DLD1 (cell line): ENCODE measurements around the gene WDR64.

Experiments
- in situ Hi-C: cut with HindIII; loops from 2 replicates; pipeline ENCODE4 v1.10.0; 2017; ENCODE audit warnings: low sequenced_read_pairs

WDR64 gene

DNA sequence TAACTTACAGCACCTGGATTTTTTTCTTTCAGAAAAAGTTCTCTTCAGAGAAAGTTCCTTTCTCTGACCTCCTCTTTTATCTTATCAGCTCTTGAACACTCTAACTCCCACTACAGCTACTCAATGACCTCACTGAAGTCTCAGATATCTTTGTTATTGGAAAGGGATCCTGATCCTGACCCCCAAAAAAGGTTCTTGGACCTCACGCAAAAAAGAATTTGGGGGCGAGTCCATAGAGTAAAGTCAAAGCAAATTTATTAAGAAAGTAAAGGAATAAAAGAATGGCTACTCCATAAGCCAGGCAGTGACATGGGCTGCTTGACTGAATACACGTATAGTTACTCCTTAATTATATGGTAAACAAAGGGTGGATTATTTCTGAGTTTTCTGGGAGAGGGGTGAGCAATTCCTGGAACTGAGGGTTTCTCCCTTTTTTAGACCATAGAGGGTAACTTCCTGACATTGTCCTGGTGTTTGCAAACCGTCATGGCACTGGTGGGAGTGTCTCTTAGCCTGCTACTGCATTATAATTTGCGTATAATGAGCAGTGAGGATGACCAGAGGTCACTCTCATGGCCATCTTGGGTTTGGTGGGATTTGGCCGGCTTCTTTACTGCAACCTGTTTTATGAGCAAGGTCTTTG, 44.2 kb downstream of the WDR64 start:
- in situ Hi-C loops, result no loop called here

DNA sequence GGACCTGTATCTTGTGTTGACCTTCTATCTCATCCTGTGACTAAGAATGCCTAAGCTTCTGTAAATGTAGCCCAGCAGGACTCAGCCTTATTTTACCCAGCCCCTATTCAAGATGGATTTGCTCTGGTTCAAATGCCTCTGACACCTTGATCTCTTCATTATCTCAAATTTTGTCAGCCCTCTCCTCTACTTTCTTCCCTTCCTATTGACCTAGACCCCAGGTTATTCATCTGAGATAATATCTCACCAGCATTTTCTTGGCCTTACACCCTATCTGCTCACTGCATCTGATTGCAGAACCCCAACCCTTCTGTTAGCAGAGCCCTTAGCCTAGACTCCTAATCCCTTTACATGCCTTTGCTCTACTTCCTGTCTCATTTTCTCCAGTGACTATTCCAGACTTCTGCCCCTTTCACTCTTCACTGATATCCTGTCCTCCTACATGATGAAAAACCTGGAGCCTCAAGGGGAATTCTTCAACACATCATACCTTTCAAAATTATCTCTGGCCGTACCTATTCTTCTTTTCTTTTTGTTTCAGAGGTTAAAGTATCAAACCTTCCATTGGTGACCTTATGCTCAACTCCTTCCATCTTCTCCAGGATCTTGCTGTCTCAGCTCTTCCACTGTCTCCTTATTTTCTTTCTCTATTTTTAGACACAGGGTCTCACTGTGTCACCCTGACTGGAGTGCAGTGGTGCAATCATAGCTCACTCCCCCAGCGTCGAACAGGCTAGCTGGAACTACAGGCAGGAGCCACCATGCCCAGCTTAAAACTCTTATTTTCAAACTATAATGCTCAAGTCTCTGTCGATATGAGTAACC, 44.9 kb downstream of the WDR64 start:
- in situ Hi-C loops, result no loop called here

DNA sequence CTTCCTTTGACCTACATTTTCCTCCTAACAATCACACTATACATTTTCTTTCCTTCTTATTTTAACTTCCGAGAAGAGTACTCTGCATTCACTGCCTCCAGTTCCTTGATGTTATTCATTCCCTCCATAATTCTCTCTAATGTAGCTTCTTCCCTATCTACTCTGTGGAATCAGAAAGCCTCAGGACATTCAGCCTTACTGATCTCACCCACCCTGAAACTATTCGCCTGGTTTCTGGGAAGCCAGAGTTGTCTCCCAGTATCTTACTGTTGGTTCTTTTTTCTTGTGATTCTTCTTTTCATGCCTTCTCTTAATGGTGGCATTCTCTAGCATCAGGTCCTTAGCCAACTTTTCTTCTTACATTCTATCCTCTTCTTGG, 45.5 kb downstream of the WDR64 start:
- in situ Hi-C loops, result no loop called here

DNA sequence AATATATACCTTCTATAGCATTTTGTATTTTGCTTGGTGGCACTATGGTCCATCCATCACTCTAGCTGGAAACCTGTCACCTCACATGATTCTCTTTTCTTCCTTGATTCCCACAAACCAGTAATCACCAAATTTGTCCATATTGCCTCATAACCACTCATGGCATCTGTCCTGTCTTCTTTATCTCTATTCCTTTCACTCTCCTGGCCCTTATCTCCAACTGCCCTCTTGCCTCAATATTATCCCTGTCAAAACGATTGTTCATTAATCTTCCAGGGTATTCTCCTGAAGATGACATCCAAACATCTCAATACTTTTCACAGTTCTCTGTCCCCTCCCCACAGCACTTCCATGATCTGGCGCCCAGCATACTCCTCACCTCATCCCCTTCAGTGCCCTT, 46.1 kb downstream of the WDR64 start:
- in situ Hi-C loops, result no loop called here

DNA sequence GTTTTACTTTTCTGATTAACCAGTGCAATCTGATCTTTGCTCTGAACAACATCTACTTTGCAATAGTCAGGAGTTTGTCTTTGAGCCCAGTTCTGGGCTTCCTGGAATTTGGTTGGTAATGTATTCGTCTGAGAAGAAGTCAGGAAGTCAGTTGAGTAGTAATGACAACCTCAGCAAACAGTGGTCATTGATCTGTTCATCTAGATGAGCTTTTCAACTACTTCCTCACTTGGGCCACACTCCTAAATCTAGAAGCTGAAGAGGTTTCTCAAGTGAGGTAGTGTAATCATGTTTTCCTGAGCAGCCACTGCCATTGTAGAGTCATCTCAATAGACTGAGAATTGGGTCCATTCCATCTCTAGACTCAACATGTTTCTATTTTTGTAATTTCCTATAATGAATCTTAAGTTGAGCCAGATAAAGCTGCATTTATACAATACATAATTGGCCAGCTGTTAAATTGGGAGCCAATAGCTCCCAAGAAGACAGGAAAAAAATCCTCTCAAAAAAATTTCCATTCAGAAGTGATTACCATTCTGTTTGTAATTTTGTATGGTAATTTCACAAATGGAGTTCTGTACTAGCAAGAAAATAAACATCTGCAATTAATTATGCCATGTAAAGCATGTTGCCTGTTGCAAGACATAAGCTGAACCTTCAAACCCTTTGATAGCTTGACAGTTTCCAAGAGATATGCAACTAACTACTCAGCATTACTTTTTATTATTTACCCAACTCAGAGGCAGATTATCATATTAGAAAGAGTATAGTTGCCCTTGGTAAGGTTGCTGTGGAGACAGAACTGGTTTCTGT, 49.6 kb downstream of the WDR64 start:
- in situ Hi-C loops, result loop anchor here (5.0 kb wide), 1 partner anchor 51 kb away; no protein-coding TSS in a partner anchor

DNA sequence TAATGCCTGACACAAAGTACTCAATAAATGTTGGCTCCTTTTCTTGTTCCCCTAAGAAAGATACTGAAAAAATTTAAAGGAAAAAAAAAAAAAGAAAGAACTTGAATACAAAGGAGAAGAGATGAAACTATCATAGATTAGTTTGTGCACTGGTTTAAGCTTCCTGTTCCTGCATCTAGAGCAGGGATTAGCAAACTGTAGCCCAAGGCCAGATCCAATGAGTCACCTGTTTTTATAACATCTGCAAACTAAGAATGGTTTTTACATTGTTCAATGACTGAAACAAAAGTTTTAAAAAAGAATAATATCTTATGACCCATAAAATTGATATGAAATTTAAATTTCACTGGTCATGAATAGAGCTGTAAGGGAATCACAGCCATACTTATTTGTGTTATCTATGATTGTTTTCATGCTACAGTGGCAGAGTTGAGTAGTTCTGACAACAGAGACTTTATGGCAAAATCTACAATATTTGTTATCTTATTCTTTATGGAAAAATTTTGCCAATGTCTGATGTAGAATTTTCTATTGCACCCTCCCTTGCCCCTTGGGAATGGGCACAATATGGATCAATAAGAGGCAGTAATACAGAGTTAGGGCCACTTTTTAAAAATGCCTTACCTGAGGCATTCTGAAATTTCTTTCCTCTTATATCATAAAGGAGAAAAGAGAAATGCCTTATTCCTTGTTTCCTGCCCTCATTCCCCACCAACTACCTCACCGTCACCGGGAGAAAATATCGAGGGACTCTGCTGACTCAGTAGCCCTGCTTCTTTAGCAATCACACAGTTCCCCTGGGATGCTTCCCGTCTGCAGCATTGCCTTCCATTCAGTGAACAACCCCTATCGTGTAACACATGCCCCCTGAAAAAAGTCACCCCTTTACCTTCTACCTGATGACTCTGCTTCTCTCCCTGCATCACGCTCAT, 50.6 kb downstream of the WDR64 start:
- in situ Hi-C loops, result loop anchor here (5.0 kb wide), 1 partner anchor 50 kb away; no protein-coding TSS in a partner anchor

DNA sequence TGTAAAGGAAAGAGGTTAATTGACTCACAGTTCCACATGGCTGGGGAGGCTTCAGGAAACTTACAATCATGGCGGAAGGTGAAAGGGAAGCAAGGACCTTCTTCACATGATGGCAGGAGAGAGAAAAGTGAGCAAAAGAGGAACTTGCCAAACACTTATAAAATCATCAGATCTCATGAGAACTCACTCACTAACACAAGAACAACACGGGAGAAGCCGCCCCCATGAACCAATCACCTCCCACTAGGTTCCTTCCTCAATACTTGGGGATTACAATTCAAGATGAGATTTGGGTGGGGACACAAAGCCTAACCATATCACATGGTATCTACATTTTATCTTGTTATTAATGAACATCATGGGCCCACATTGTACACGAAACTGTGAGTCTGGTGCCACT, 51.7 kb downstream of the WDR64 start:
- in situ Hi-C loops, result loop anchor here (5.0 kb wide), 1 partner anchor 49 kb away; no protein-coding TSS in a partner anchor

DNA sequence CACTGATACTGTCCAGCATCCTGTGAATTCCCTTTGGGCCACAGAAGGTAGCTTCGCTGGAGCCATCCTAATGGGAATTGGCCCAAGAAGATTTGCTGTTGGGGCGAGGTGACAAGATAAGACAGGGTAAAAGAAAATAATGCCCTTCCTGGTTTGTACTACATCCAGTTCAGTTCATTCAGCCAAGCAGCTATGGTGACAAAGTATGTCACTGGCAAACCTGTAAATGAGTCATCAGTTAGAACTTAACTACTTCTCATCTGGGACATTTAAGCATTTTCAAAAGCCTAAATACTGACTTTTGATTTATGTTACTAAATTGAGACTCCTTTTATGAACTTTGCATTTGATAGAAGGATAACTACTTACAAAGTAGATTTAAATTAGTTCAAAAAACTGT, 54.2 kb downstream of the WDR64 start:
- in situ Hi-C loops, result no loop called here

DNA sequence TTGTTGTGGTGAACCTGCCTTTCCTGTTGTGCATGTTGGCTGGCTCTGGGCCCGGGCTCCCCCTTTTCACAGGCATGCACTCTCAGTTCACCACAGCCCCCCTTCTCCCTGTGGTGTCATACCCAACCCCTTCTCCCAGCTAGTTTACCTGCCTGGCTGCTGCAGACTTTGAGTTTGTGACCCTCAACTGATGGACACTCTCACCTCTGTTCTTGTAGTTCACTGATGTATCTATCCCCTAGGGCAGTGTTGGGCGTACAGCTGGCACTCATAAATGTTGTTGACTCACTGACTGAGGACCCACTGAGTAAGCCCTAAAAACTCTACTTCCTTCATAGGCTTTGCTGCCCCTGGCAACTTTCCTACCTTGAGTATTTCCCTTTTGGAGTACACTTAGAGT, 54.9 kb downstream of the WDR64 start:
- in situ Hi-C loops, result no loop called here

DNA sequence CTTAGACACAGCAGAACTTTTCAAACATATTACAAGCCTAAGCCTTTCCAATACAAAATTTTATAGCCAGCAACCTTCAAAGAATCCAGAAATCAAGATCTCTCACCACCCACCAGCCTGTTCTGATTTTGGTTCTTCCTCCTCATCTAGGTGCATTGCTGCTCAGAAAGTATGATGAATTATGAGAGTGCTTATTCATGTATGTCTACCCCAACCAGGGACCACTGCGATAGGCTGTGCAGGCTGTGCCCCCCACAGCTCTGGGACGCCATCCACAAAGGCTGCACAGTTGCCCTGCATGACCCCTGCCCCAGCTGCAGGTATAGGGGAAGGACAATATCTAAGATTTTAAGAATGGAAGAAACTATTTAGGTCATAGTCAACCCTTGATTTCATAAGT, 55.4 kb downstream of the WDR64 start:
- in situ Hi-C loops, result no loop called here

DNA sequence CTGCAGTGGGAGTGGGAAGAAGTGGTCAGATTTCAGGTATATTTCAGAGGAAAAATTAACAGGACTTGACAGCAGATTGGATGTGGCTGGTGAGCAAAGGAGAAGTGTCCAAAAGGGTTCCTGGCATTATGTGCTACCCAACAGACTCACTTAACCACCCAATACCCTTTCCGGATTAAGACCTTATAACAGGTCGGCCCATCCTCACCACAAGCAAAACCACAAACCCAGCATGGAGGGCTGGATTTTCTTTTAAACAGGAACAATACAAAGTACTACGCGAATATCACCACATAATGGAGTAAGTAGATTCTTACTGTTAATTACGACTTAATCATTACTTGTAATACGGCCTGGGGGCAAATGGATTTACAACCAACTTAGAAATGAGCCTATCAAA, 59.2 kb downstream of the WDR64 start:
- in situ Hi-C loops, result no loop called here

DNA sequence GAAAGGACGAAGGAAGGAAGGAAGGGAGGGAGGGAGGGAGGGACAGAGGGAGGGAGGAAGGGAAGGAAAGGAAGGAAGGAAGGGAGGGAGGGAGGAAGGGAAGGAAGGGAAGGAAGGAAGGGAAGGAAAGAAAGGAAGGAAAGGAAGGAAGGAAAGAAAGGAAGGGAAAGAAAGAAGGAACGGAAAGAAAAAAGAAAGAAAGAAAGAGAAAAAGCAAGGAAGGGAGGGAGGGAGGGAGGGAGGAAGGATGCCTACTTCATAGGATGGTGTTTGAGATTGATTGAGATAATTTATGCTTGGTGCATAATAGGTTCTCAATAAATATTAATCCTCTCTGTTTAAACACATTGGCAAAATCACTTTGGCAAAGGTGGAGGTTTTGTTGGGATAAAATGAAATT, 61.2 kb downstream of the WDR64 start:
- in situ Hi-C loops, result no loop called here

DNA sequence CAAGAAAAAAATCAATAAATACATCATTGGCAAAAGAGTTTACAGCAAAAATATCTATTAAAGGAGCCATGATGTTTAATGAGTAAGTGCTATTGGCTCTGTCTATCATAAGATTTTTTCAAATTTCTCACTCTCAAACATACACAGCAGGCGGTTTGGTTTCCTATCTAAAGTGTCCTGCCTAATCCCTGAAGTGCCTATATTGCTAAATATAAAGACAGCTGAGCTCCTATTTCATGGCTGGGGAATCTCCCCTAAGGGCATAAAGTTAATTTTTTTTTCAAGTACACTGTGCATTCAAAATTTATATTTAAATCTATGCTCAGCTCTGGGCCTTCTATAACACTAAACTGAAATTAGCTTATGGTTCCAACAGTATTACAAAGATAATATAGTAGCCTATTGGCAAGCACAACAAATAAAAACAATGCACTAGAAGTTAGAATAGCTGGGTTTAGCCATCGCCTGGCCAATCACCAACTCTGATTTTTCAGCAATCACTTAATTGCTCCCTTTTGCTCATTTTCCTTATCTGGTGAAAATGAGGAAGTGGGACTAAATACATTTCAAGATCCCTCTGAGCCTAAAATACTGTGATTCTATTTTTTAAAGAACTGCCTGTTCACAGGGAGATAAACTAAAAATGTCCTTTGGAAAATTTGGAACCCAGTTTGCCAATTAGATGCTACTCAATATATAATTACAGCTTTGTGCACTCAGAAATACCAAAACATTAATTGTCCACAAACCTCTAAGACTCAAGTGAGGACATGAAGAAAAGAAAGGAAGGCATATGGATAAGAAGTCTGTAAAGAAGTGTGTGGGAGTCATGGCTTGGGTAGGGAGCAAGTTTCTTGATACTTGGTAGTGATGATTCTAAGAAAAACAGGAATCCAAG, 62.5 kb downstream of the WDR64 start:
- in situ Hi-C loops, result no loop called here

DNA sequence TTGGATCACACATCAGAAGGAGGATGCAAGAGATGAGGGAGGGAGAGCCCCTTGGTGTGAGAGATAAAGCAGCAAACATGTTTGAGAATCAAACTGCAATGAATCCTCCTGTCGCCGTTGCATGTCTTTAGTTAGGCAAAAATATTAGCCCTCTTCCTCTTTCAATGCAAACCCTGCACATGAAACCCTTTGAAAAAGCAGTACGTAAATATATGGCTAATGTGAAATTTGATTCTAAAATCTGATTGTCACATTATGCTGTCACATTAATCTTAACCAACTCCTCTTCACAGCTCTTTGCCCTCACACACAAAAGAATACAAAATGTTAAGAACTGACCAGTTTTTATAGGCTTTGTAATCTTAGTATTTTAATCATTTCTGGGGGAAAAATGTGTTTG, 63.4 kb downstream of the WDR64 start:
- in situ Hi-C loops, result no loop called here

DNA sequence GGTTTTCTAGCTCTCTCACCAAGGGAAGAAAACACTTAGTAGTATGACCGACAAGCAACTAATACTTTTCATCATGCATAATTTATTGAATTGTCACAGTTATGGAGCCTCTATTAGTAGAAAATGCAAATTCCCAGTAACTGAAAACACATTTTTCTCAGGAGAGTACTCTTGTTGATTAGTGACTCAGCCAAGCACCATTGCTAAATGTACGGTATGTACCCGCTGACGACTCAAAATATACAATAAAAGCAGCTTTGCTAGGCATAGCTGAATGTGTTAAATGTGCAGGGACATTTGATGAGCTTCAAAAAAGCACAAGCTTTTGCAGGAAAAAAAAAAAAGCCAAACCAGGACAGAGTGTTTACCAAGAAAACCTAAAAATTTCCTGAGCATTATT, 63.9 kb downstream of the WDR64 start:
- in situ Hi-C loops, result no loop called here

DNA sequence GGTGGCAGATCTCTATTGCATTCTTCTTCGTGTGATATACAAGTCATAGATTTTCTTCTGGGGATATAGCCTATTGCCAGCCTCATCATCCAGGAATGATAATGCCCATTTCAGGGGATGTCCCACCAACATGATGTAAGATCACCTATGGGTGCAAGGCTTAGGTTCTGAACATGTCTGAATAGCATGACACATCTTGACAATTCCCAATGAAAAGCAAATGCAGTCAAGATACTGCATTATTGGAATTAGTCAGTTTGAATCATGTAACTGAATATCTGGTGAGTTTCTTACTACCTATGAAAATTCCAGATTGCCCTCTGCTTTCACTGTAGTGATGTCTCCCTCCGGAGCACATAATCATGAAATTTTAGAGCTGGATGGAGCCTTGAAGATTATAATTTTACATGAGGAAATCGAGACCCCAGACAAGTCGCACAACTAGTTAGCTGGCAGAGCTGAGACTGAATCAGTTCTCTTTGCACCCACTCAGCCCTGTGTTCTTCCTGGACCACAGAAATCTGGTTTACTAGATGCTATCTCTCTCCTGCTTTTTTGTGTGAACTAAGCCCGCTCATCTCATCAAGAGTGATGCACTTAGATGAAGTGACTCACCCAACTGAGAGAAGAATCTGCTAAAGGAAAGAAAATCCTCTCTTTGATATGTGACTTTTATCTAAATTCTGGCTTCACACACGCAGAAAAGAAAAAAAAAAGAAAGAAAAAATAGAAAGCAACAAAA, 65.0 kb downstream of the WDR64 start:
- in situ Hi-C loops, result no loop called here

DNA sequence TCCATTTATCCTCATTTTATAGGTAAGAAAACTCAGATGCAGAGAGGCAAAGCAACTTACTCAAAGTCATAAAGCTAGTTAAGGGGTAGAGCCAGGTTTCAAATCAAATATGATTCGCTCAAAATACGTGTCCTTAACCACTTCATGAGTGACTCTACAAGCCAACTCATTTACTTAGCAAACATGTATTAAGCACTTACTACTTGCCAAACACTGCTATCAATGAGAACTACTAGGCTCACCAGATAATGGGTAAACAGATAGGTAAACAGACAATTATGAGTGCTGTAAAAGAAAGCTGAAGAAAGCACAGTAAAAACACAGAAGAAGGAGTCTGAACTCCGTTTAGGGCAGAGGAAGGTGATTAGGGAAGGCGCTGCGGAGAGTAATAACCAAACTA, 65.9 kb downstream of the WDR64 start:
- in situ Hi-C loops, result no loop called here

DNA sequence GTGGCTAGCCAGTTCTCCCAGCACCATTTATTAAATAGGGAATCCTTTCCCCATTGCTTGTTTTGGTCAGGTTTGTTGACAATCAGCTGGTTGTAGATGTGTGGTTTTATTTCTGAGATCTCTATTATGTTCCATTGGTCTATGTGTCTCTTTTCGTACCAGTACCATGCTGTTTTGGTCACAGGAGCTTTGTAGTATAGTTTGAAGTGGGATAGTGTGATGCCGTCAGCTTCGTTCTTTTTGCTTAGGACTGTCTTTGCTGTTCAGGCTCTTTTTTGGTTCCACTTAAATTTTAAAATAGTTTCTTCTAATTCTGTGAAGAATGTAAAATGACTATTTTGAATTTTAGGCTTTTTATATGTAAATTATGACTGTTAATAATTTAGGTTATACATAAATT, 68.9 kb downstream of the WDR64 start:
- in situ Hi-C loops, result no loop called here

DNA sequence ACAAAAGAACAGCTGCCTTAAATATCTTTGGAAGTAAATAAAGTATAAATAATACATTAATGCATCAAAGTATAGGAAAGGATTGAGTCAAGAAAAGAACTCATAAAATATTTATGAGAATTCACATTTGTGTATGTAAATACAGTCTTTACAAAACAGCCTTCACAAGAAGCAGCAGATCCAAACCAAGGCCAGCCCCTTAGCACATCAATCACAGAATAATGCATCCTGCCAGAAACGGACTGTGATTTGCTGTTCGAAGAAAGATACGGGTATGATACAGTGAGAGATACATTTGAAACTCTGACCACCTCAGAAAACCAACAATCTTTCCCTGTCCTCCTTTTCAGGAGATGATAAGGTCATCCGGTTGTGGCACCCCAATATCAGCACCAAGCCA, 70.9 kb downstream of the WDR64 start:
- in situ Hi-C loops, result no loop called here
